ENCODE results near the gene LGALS1.
A peak's percentile ranks its signal among the peaks of the same experiment; 100 is the strongest.

Gene LGALS1

GRCh38 chr22:37674951-37675929 lies at the start of gene LGALS1:
Gene LGALS1 (plus strand): TSS chr22:37675636. CDS start chr22:37675703, 67 bp downstream.
- in situ Hi-C loops (cut with HindIII; ENCODE audit: low pct_unique_long_range_greater_than_20kb, low sequenced_read_pairs): no loop called here
- no peak for TF ChIP-seq JUND (IDR thresholded peaks at IDR 0.05; ENCODE audit: low read depth)
- peak; percentile 65 to 96 for DNase-seq (ENCODE audit: low read depth in 1 of 2, low spot score in 1 of 2)

- no peak for DNase-seq (ENCODE audit: low read depth in 1 of 2, low spot score in 1 of 2)
- in situ Hi-C loops (cut with HindIII; ENCODE audit: low pct_unique_long_range_greater_than_20kb, low sequenced_read_pairs): no loop called here
- TF ChIP-seq JUND (IDR thresholded peaks at IDR 0.05; ENCODE audit: low read depth): no peak
Observed at GRCh38 chr22:37625737-37626136, 49.7 kb upstream of the LGALS1 start.

- in situ Hi-C loops (cut with HindIII; ENCODE audit: low pct_unique_long_range_greater_than_20kb, low sequenced_read_pairs): no loop called here
- DNase-seq (ENCODE audit: low read depth in 1 of 2, low spot score in 1 of 2): no peak
- no peak for TF ChIP-seq JUND (IDR thresholded peaks at IDR 0.05; ENCODE audit: low read depth)
Observed at GRCh38 chr22:37626144-37626543, 49.3 kb upstream of the LGALS1 start.

GRCh38 chr22:37626556-37627075 lies 48.8 kb upstream of the LGALS1 start:
- in situ Hi-C loops (cut with HindIII; ENCODE audit: low pct_unique_long_range_greater_than_20kb, low sequenced_read_pairs): no loop called here
- no peak for DNase-seq (ENCODE audit: low read depth in 1 of 2, low spot score in 1 of 2)
- no peak for TF ChIP-seq JUND (IDR thresholded peaks at IDR 0.05; ENCODE audit: low read depth)

GRCh38 chr22:37627121-37627520 lies 48.3 kb upstream of the LGALS1 start:
- in situ Hi-C loops (cut with HindIII; ENCODE audit: low pct_unique_long_range_greater_than_20kb, low sequenced_read_pairs): no loop called here
- no peak for TF ChIP-seq JUND (IDR thresholded peaks at IDR 0.05; ENCODE audit: low read depth)
- no peak for DNase-seq (ENCODE audit: low read depth in 1 of 2, low spot score in 1 of 2)

GRCh38 chr22:37627545-37627944 lies 47.9 kb upstream of the LGALS1 start:
- in situ Hi-C loops (cut with HindIII; ENCODE audit: low pct_unique_long_range_greater_than_20kb, low sequenced_read_pairs): no loop called here

GRCh38 chr22:37628830-37629229 lies 46.6 kb upstream of the LGALS1 start:
- no peak for TF ChIP-seq JUND (IDR thresholded peaks at IDR 0.05; ENCODE audit: low read depth)
- in situ Hi-C loops (cut with HindIII; ENCODE audit: low pct_unique_long_range_greater_than_20kb, low sequenced_read_pairs): no loop called here
- no peak for DNase-seq (ENCODE audit: low read depth in 1 of 2, low spot score in 1 of 2)

More at GRCh38 chr22:37627545-37627944, 47.9 kb upstream of the LGALS1 start:
- DNase-seq (ENCODE audit: low read depth in 1 of 2, low spot score in 1 of 2): no peak
- no peak for TF ChIP-seq JUND (IDR thresholded peaks at IDR 0.05; ENCODE audit: low read depth)

- DNase-seq (ENCODE audit: low read depth in 1 of 2, low spot score in 1 of 2): no peak
- in situ Hi-C loops (cut with HindIII; ENCODE audit: low pct_unique_long_range_greater_than_20kb, low sequenced_read_pairs): no loop called here
- no peak for TF ChIP-seq JUND (IDR thresholded peaks at IDR 0.05; ENCODE audit: low read depth)
Observed at GRCh38 chr22:37629928-37630327, 45.5 kb upstream of the LGALS1 start.

- DNase-seq (ENCODE audit: low read depth in 1 of 2, low spot score in 1 of 2): no peak
- TF ChIP-seq JUND (IDR thresholded peaks at IDR 0.05; ENCODE audit: low read depth): no peak
- in situ Hi-C loops (cut with HindIII; ENCODE audit: low pct_unique_long_range_greater_than_20kb, low sequenced_read_pairs): no loop called here
Observed at GRCh38 chr22:37630839-37631435, 44.5 kb upstream of the LGALS1 start.

GRCh38 chr22:37631448-37632173 lies 43.8 kb upstream of the LGALS1 start:
- no peak for DNase-seq (ENCODE audit: low read depth in 1 of 2, low spot score in 1 of 2)
- in situ Hi-C loops (cut with HindIII; ENCODE audit: low pct_unique_long_range_greater_than_20kb, low sequenced_read_pairs): no loop called here
- TF ChIP-seq JUND (IDR thresholded peaks at IDR 0.05; ENCODE audit: low read depth): no peak

GRCh38 chr22:37632174-37633088 lies 43.0 kb upstream of the LGALS1 start:
- DNase-seq (ENCODE audit: low read depth in 1 of 2, low spot score in 1 of 2): no peak
- TF ChIP-seq JUND (IDR thresholded peaks at IDR 0.05; ENCODE audit: low read depth): no peak
- in situ Hi-C loops (cut with HindIII; ENCODE audit: low pct_unique_long_range_greater_than_20kb, low sequenced_read_pairs): no loop called here

Measured in T47D (cell line).